ENCODE measurements around the gene THEMIS2.
"Not testable (repeated sequence)": the region's sequence is repeated elsewhere in the genome, so short reads cannot be mapped to it uniquely, and the experiment has no call there.

Gene THEMIS2

DNA sequence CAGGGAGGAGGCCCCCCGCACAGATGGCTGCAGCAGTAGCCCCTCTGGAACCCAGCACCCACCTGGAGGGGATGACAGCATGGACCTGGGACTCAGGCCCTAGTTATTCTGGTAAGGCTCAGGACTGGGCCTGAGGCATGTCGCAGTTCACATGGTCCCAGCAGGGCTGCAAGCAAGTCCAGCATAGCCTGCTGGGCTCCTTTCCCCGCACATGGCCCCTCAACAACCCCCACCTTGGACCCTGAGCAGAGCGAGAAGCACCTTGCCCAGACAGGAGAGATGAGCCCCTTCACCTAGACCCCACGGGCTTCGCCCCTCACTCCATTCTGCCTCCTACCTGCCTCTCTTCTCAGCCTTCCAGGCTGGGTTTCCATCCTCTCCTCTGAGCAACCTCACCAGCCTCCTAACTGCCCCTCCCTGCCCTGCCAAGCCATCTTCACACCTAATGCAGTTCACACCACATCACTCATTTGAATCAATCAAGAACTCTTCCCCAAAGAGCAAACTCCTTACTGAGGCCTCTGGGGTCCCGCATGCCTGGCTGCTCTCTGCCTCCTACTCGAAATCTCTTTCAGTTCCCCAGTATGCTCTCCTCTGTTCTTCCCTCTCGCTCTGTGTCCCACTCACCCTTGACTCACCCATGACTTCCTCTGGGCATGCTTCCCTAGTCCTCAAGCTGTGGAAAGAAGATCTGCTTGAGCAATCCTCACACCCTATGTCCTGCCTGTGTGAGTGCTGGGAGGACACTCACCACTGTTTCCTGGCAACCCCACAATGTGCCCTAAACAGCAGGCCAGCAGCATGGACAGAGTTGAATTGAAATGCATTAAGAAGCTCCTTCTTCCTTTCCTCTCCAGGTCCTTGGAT lies 9.4 kb upstream of the THEMIS2 start:
- peak; percentile 59 for DNase-seq (ENCODE audit: low spot score)

GRCh38 chr1:27863538-27863915 lies 8.8 kb upstream of the THEMIS2 start:
- no peak for DNase-seq (ENCODE audit: low spot score)

GRCh38 chr1:27864264-27864895 lies 8.0 kb upstream of the THEMIS2 start:
- peak; percentile 31 for DNase-seq (ENCODE audit: low spot score)

- no peak for DNase-seq (ENCODE audit: low spot score)
Measured at GRCh38 chr1:27865821-27866220, 6.5 kb upstream of the THEMIS2 start.

- no peak for DNase-seq (ENCODE audit: low spot score)
Measured at GRCh38 chr1:27868556-27868931, 3.8 kb upstream of the THEMIS2 start.

GRCh38 chr1:27868932-27869718 lies 3.2 kb upstream of the THEMIS2 start:
- peak; percentile 53 for DNase-seq (ENCODE audit: low spot score)

DNA sequence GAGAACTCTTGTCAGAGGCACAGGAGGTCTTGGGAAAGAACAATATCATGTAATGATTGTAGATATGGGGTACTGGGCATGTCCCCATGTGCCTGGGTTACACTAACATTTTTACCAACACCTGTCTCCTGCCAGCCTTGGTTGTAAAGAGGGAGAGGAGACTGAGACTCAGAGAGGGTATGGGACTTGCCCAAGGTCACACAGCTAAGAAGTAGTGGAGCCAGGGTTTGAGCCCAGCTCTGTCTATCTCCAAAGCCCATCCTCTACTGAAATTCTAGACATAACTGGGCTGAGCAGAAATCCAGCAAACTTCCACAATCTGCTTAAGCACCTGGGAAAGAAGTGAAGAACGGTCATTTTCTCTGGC lies 2.6 kb upstream of the THEMIS2 start:
- no peak for DNase-seq (ENCODE audit: low spot score)

GRCh38 chr1:27871076-27871475 lies 1.3 kb upstream of the THEMIS2 start:
- DNase-seq (ENCODE audit: low spot score) = not testable (repeated sequence)

GRCh38 chr1:27872802-27873551 lies 633 bp downstream of the THEMIS2 start:
- DNase-seq (ENCODE audit: low spot score) = no peak

DNA sequence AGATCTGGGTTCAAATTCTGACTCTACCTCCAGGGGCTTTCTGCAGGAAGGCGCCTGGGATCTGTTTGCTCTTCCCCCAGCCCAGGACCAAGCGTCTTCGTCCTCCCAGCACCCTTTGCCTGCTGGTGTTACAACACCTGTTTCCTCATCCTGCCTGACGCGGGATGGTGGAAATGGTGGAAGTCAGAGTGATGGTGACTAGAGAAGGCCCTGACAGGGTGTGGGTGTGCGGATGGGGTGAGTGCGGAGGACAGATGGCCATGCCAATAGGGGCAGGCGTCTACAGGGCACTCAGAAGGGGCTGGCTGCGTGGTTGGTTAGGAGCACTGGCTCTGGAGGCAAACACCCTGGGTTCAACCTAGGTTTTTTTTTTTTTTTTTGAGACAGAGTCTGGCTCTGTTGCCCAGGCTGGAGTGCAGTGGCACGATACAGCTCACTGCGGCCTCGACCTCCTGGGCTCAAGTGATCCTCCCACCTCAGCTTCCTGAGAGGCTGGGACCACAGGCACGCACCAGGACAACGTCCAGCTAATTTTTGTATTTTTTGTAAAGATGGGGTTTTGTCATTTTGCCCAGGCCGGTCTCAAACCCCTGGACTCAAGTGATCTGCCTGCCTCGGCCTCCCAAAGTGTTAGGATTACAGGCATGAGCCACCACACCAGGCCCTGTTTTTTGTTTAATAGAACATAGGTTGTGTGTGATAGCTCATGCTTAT lies 1.5 kb downstream of the THEMIS2 start:
- DNase-seq (ENCODE audit: low spot score) = no peak

DNA sequence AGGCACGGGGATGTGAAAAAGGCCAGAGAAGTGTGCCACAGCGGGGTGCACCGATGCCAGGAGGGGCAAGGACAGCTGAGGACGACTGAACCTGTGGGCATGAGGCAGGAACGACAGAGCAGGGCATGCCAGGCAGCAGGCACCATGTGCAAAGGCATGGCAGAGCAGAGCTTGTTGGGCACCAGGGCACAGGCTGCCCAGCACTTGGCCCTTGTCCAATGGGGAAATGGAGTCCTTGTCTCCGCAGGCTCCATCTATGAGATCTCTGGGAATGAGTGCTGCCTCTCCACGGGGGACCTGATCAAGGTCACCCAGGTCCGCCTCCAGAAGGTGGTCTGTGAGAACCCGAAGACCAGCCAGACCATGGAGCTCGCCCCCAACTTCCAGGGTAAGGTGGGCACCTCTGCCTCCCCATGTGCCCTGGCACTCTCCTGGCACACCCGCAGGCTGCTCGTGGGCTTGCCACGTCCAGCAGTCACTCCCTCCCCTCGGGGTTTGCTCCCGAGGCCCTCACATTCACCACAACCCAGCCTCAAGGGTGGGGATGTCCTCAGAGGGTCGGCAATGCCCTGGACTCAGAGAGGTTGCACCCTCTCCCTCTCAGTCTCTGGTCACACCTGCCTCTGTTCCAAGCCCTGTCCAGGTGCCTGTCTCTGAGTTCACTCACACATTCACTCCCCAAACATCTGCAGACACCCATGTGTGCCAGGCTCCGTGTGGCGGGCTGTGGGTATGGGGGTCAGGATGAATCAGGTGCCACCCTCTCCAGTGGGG lies 4.2 kb downstream of the THEMIS2 start:
- no peak for DNase-seq (ENCODE audit: low spot score)

GRCh38 chr1:27877115-27877416 lies 4.7 kb downstream of the THEMIS2 start:
- no peak for DNase-seq (ENCODE audit: low spot score)

DNA sequence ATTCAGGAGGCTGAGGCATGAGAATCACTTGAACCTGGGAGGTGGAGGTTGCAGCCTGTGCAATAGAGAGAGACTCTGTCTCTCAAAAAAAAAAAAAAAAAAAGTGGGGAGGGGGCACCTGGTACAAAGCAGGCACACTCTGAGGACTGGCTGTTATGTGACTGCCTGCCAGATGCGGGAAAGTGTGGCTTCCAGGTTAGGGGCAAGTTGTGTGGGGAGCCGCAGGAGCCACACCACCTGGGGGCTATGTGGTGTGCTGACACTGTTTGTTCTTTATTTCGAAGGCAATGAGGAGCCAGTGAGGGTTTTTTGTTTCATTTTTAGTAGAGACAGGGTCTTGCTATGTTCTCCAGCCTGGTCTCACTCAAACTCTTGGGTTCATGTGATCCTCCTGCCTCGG lies 5.7 kb downstream of the THEMIS2 start:
- DNase-seq (ENCODE audit: low spot score) = no peak

DNA sequence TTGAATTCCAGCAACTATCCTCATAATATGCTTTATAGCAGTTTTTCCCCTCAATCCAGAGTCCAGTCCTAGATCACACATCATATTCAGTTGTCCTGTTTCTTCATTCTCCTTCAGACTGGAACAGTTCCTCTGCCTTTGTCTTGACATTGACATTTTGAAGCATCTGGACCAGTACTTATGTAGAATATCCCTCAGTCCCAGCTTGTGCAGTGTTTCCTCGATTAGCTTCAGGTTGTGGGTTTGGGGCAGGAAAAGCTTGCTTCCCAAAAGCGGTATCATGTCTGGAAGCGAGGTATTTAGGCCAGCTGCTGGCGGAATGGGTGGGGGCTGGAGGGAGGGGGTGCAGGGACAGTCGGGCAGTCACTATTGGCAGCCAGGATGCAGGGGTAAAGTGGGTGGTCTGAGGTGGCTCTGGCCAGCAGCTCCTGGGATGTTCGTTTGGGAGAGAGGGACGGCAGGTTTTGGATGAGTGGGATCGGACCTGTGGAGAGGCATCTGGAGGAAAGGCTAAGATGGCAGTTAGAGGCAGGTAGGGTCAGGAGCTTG lies 6.5 kb downstream of the THEMIS2 start:
- DNase-seq (ENCODE audit: low spot score) = no peak

DNA sequence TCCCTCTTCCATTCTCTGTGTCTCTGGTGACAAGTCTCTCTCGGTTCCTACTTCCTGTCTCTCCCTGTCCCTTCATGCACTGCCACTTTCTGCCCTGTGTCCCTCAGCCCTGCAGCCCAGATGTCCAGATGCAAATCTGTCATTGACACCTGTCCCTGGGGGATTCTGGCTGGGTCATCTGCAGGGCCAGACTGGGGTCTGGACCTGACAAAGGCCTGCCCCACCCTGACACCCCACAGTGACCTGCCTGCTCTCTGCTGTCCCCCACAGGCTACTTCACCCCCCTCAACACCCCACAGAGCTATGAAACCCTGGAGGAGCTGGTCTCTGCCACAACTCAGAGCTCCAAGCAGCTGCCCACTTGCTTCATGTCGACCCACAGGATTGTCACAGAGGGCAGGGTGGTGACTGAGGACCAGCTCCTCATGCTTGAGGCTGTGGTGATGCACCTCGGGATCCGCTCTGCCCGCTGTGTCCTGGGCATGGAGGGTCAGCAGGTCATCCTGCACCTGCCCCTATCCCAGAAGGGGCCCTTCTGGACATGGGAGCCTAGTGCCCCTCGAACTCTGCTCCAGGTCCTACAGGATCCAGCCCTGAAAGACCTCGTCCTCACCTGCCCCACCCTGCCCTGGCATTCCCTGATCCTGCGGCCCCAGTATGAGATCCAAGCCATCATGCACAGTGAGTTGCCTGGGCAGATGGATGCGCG lies 7.2 kb downstream of the THEMIS2 start:
- DNase-seq (ENCODE audit: low spot score) = no peak

DNA sequence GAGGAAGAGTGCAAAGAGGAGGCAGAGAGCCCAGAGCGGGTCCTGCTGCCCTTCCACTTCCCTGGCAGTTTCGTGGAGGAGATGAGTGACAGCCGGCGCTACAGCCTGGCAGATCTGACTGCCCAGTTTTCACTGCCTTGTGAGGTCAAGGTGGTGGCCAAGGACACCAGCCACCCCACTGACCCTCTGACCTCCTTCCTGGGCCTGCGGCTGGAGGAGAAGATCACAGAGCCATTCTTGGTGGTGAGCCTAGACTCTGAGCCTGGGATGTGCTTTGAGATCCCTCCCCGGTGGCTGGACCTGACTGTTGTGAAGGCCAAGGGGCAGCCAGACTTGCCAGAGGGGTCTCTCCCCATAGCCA lies 10.2 kb downstream of the THEMIS2 start:
- no peak for DNase-seq (ENCODE audit: low spot score)

DNA sequence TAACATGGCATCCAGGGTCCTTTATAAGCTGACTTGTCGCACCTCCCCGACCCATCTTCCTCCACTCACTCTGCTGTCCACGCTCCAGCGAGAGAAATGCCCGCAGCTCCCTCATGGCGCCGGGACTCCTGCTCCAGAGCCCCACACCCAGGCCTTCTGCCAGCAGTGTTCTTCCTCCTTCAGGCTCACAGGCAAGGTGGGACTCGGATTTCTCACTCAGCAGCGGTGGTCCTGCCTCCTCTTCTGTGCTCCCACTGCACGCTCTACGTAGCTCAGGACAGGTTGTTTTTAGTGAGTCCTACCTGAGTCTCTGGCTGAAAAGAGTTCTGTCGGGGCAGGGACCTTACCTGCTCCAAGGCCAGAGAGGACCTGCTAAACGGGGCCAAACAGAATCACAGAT lies 11.2 kb downstream of the THEMIS2 start:
- DNase-seq (ENCODE audit: low spot score) = no peak

- DNase-seq (ENCODE audit: low spot score) = no peak
Measured at GRCh38 chr1:27884006-27884954, 11.9 kb downstream of the THEMIS2 start.

DNA sequence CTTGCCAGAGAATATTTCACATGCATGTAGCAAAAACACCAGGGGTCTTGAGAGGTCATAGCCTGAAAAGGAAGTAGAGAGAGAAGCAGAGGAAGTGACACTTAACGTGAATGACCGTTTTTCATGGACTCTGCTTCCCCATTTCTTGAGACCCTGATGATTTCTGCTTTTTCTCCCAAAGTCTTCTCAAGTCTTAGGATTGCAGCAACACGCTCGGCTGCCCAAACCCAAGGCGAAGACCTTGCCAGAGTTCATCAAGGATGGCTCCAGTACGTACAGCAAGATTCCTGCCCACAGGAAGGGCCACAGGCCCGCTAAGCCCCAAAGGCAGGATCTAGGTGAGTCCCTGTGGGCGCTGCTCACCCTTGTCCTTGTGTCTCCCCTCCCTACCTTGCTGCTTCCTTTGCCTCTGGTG lies 12.8 kb downstream of the THEMIS2 start:
- DNase-seq (ENCODE audit: low spot score) = no peak
